HepG2 (cell line): ENCODE measurements around the gene AKAP8L.

Experiments used
- ARID2 ChIP-seq: sonication (generic); formaldehyde crosslinking; IDR thresholded peaks from 2 replicates; pipeline ENCODE4 v1.8.1; 2022; ENCODE audit warnings: mild to moderate bottlenecking, missing genetic modification reagents, borderline replicate concordance
- CTCF ChIP-seq: sonication (generic); formaldehyde crosslinking; IDR thresholded peaks from 2 replicates; pipeline ENCODE4 v1.5.0; 2020; ENCODE audit warnings: mild to moderate bottlenecking, missing genetic modification reagents, moderate library complexity
- HIVEP1 ChIP-seq: sonication (generic); formaldehyde crosslinking; IDR thresholded peaks from 2 replicates; pipeline ENCODE4 v1.4.0; 2020; ENCODE audit warnings: mild to moderate bottlenecking, missing genetic modification reagents
- KLF13 ChIP-seq: sonication (generic); formaldehyde crosslinking; IDR thresholded peaks from 2 replicates; pipeline ENCODE4 v1.4.0; 2020; ENCODE audit warnings: mild to moderate bottlenecking, missing genetic modification reagents
- NFE2 ChIP-seq: sonication (generic); formaldehyde crosslinking; IDR thresholded peaks from 2 replicates; pipeline ENCODE4 v1.4.0; 2020; ENCODE audit warnings: missing genetic modification reagents
- STAT5B ChIP-seq: sonication (generic); formaldehyde crosslinking; IDR thresholded peaks from 2 replicates; pipeline ENCODE4 v1.4.0; 2020; ENCODE audit warnings: missing genetic modification reagents

- TF ChIP-seq CTCF, result no peak
- TF ChIP-seq STAT5B (CRISPR knock-in tag), result no peak
- TF ChIP-seq KLF13, result no peak
- no peak for TF ChIP-seq HIVEP1 (CRISPR knock-in tag)
- no peak for TF ChIP-seq NFE2 (CRISPR knock-in tag)
- TF ChIP-seq ARID2 (CRISPR knock-in tag), result no peak
Measured at GRCh38 chr19:15340086-15340485, 78.7 kb downstream of the AKAP8L start.
